Renal pelvis (tissue), 4 donors: Measurements from ENCODE around the gene CYP2W1. TPM values are rescaled to one million over a fixed set of nuclear protein-coding genes. Genes with fewer than 3 reads are reported as not detected.

Experiments used
- DNase-seq: peaks from one replicate; pipeline ENCODE4 v3.0.0-alpha.2; 2013
- polyA plus RNA-seq, 3 donors: library from polyadenylated mRNA; unstranded; fragments of 120-200 nt; gene quantifications; one replicate each; pipeline ENCODE4 v1.2.1, GENCODE V29; 2013; ENCODE audit not compliant: insufficient read length in 3 of 3

CYP2W1 gene
- polyA plus RNA-seq, 3 donors, result 3.3 to 4.3 (median 3.3) TPM

DNA sequence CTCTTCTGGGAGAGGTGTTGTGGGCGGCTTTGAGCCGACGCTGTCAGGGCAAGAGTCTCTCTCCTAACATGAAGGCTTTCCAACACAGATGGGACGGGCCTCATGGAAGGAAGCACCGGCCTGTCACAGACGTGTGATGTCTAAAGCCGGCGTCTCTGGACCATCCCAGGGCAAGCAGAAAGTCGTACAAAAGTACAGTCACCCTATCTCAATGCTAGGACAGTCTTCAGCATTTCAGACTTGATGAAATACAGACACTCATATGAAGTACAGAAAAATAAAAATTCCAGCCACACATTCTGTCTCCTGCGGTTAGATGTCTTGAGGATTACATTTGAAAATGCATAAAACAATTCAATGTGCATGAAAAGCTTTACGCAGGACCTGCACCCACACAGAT is 30.6 kb downstream of the CYP2W1 start:
- DNase-seq, result no peak

DNA sequence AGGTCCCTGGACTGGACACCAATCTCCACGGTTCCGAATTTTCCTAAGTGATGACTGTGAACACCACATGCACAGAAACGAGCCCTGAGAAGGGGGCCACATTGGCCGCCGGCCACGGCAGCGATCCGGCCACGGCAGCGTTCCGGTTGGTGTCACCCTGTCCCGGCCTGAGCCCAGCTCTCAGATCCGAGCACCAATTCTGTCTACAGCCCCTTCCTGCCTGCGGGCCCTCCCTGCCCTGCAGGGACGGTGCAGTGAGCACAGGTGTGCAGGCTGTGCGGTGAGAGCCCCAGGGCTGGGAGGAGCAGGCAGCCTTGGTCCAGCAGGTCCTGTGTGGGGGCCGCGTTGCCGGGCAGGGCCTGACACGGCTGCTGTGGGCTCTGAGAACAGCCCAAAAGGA is 31.7 kb downstream of the CYP2W1 start:
- DNase-seq, result no peak

DNA sequence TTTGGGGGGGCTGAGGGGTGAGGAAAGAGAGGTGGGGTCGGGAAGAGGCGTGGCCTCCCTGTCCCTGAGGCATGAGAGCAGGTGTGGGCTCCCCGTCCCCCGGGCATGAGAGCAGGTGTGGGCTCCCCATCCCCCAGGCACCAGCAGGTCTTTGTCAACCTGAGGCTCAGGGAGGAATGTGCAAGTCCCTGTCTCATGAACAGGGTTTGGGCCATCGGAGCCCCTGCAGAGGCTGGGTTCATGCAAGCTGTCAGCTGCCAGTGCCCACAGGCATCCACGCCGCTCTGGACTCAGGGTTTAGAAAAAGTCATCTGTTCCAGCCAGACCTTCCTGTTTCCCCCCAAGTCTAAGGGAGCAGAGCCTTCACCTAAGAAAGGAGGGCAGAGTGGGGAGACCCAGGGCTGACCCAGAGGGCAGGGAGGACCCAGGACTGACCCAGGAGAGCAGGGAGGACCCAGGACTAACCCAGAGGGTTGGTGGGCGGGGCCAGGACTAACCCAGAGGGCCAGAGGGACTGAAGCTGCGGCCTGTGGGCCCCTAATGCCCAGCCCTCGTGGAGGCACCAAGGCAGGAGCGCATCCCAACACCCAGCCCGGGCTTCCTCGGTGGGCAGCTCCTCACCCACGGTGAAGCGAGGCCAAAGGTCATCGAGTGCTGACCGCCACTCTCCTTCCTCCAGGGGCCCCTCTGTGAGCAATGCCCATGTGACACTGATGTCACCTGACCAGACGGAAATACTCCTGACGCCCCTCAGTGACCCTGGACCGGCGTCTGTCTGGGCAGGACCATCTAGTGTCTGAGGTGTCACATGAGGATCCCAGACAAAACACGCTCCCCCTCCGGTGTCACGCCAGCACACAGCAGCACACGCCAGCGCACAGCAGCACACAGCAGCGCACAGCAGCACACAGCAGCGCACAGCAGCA is 32.5 kb downstream of the CYP2W1 start:
- no peak for DNase-seq

DNA sequence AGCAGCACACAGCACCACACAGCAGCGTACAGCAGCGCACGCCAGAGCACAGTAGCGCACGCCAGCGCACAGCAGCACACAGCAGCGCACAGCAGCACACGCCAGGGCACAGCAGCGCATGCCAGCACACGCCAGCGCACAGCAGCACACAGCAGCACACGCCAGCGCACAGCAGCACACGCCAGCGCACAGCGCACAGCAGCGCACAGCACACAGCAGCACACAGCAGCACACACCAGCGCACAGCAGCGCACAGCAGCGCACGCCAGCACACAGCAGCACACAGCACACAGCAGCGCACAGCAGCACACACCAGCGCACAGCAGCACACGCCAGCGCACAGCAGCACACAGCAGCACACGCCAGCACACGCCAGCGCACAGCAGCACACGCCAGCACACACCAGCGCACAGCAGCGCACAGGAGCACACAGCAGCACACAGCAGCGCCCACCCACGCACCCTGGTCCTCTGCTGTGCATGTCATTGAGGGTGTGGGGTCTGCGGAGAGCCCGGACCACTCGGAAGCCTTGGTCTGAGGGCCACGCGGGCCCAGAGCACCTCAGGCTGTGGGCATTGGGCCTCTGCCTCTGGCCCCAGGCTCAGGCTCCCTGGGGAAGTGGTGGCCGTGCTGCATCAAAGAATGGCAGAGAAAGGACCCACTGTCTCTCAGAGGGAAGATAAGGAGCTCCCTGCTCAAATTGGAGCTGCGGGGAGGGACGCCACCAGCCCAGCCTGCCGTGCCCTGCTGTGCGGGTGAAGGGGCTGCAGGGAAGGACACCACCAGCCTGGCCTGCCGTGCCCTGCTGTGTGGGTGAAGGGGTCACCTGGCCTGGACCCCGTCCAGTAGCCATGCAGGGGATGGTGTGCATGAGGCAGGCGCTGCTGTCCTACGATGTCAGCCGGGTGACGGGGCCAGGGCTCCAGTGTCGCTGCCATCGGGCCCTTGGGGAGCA is 33.9 kb downstream of the CYP2W1 start:
- no peak for DNase-seq

DNA sequence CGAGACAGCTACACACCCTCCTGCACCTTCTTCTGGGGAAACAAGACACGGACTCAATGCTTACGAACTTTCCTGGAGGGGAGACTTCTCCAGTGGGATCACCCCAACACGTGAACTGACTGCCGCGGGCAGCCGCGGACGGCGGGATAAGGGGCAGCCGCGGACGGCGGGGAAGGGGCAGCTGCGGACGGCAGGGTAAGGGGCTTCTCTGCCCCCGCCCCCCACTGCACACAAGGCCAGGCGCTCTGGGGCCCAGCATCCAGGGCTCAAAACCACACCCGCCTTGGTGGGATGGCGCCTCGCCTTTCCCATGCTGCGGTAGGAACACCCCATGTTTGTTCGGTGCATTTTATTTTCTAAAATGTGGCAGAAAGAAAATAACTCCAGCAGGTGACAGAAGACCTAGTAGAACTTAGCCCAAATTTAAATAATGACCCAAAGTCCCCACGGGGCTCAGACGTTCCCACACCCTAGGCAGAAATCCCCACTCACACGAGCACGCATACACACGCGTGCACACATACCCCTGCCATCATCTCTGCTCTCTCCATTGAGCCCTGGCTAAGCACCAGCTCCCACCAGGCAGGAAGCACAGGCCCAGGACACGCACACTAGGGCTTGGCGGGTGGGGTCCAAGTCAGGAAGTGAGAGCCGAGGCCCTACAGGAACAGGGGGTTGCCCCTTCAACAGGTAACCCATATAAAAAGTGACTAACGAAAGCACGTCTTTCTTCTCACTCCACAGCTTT is 34.8 kb downstream of the CYP2W1 start:
- DNase-seq, result no peak

DNA sequence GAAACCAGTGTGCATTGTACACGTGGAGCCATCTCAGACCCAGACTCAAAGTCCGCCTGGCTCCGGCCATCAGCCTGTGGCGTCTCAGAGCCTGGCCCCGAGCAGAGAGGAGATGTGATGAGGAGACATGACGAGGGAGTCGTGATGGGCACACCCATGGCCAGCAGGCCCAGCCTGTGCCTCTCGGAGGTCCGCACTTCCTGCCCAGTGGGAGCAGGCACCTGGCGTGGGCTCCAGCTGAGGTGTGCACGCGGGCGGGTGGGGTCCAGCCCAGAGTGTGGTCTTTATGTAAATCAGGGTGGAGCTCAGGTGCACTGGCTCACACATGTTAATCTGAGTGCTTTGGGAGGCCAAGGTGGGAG is 35.3 kb downstream of the CYP2W1 start:
- no peak for DNase-seq

DNA sequence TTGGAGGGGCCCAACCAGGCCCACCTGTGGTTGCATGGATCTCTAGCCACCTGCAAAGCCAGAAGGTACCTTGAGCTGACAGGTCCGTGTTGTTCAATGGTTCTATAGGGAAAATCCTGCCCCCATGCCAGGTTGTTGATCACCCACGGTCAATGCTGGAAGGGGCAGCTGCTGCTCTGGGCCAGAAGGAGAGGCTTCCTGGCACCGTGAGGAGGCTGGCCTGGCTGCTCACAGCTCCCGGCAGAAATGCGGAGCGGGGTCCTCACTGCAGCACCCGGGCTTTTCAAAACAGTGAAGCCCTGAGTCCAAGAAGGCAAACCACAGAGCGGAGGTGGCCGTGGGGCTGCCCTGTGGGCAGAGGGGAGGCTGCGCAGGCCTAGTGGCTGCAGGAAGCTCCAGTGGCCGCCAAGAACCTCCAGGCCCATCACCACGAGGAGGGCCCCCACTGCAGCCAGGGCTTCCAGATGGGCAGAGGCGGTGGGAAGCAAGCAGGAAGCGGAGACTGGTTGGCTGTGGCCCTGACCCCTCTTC is 36.3 kb downstream of the CYP2W1 start:
- no peak for DNase-seq

DNA sequence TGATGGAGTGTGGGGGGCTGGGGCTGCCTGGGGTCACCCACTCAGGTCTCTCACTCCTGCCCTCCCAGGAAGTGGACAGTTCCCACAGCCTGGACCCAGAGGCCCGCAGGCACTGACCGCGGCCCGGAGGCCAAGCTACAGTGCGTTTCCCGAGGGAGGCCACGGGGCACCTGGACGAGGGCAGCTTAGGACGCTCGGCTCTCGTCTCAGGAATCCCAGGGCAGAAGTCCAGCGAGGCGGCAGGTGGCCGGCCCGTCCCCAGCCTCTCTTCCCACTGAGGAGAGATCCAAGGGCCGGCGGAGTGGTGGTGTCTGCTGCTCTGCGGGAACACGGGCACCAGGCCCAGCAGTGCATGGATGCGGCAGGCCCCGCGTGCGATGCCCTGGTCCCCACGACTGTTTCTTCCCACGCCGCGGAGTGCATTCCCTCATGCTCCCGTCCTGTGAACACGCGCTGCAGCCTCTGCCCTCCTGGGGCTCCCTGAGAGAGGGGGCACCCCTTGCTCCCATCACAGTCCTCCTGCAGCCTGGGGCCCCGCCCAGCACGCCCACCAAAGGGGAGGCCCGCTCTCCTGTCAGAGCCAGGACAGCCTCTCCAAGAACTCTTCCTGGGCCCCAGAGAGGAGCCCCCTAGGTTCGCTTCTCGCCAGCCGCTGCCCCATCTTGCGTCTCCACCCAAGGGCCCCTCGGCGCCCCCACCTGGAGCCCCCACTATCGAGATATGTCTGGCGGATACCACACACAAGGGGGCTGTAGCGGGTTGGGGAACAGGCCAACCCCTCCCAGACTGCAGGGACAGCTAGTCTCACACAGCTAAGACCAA is 37.0 kb downstream of the CYP2W1 start:
- no peak for DNase-seq

DNA sequence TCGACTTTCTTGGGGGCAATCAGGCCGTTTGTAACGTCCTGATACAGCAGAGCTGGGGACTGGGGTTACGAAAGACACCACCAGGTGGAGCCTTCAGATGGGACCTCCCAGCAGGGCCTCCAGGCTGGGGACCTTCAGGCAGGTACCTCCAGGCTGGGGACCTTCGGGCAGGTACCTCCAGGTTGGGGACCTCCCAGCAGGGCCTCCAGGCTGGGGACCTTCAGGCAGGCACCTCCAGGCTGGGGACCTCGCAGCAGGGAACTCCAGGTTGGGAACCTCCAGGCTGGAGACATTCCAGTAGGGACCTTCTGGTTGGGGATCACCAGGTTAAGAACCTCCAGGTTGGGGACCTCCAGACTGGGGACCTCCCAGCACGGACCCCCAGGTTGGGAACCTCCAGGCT is 37.9 kb downstream of the CYP2W1 start:
- no peak for DNase-seq

DNA sequence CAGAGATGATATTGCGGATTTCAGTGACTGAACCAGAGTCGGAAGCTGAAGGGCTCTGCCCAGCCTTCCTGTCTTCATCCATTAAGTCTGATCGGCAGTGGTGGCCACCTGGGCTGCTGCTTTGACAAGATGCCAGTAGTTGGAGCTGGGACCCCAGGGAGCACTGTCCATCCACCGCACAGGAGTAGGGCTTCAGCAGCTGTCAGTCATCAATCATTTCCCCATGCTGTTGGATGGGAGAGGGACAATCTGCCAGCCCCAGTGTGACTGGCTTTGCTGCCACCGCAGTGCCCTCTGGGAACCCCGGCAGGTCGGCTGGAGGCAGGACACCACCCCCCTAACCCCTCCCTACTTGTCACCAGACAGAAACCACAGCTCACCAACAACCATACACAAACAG is 38.4 kb downstream of the CYP2W1 start:
- DNase-seq, result no peak

DNA sequence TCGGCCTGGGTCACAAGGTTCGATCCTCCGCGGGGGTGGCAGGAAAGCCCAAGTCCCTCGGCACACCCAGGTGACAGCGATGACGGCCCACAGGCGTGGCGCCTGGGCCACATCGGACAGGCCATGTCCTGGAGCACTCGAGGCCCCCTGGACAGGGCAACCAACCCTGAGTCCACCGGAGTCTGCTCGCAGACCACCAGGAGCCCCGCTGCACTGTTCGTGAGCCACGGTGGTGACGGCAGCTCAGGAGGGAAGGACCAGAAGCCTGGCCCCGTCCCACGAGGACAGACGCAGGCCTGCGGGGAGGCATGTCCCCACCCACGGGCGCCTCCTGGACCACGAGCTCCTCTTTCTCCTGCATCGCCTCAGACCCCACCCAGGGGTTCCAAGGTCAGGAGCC is 39.0 kb downstream of the CYP2W1 start:
- no peak for DNase-seq

DNA sequence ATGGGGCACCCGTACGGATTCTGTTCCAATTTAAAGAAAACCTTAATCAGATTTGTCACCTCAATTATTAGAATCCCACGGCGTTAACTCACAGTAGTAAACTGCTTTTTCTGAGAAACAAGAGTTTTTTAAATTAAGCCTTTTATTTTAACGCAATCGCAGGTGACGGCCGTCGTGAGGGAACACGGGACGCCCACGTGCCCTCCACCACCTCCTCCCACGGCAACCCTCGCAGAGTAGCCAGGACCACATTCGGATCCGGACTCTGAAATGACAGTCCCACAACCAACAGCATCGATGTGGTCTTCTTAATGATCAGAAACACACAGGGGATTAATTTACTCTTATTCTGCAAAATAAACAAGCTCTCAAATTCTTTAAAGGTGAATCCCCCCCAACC is 39.4 kb downstream of the CYP2W1 start:
- no peak for DNase-seq

DNA sequence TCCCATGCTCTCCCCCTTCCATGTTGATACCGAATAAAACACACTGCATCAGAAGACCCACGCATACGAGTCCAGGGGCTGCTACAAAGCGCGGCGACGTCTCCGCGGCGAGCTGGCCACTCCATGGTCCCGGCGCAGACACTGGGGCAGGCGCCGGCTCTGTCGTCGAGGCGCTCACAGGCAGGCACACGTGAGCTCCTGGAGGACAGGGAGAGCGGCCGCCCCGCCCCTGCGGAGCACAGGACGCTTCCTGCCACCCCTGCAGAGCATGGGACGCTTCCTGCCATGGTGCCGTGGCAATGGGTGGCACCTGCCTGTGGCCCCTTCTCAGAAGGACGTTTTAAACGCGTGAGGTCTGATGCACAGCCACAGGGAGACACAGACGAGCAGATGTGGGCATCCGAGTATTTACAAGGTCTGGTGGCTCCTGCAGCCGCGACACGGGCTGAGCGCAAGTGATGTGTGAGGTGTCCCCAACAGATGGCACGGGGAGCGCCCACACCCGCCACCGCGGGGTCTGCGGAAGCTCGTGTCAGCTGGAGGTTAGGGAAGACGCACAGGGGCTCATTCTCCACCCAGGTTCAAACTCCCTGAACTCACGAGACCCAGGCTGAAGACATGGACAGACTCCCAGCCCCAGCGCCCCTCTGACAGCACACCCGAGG is 40.0 kb downstream of the CYP2W1 start:
- no peak for DNase-seq

DNA sequence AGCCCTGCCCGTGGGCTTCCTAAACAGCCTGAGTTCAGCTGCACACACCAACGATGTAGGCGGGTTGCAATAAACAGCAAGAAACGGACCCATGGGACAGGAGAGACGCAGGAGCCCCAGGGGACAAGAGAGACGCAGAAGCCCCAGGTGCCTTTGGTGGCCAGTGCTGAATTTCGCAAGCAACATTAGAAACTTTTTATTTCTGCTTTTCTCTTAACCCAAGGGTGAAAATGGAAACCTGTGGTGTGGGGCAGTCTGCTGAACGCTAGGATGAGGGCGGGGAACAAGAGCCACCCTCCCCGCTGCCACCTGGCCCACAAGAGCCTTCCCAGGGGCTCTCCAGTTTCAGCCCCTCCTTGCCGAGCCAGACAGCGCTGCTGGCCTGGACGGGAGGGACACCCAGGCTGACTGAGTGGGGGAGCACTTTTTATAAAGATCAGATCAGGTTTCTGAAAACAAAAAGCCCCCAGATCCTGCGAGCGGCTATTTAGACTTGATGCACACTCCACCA is 41.4 kb downstream of the CYP2W1 start:
- peak; percentile 64 for DNase-seq

DNA sequence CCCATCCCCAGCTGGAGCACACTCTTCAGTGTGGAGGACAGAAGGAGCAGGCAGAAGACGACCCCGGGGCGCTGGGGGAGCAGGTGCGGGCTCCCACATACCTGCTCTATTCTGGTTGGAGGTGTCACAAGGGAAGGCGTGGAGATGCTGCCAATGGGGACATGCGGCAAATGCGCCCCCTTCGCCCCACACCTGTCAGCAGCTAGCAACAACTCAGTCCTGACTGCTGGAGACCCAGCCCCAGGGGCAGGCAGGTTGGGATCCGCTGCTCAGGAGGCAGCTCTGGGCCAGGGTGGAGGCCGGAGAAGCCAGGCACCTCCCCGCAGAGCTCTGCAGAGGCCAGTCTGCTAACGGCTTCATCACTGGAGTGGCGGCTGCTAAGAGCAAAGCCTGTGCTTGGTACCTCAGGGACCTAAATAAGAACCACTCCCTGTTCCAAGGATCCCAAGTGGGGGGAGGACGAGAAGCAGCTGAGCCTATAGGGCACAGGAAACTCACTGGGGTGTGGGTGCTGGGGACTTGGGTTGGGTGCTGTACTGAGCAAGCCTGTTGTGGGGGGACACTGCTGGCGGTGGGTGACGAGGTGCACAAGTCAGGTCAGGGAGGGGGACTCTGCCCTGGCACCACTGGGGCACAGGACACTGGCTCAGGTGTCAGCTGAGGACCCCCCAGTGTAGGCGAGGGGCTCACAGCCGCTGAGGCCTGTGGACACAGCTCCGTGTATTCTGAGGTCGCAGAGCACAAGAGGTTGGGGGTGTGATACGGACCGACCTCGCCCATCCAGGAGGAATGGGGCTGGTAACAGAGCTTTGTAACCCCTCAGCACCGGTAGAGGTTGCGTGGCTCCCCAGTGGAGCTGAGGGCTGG is 42.1 kb downstream of the CYP2W1 start:
- no peak for DNase-seq

DNA sequence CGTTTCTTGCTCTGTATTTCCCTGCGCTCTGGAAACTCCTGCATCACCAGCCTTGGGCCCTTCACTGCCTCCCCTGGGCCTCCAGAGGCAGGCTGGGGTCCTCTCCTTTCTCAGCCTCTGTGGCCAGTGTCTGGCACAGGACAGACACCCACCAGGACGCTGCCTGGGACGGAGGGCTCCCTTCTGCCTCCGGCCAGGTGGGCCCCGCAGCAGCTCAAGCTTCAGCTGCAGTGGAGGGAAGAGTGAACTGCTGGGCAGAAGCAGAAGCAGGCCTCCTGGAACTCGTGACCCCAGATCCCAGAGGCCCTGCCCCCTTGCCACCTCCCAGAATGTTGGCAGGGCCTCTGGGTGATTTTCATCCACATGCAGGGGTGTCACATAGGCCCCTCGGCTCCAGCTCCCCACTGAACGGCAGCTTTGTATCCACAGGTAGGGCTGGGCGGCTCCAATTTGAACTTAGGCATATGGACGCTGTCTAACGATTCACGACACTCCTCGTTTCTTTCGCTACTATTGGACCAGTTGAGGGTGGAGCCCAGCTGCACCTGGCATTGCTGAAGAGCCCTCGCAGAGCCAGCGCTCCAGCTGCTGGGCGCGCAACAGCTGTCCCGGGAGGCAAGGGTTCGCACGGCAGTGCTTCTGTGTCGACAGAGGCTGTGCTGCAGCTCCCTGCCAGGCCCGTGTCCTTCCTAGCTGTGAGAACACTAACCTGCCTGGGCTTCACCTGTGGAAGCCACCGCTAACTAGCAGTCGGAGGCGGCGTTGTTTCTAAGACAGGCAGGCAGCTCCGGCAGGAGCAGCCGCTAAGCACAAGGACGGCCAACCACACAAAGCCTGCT is 43.0 kb downstream of the CYP2W1 start:
- DNase-seq, result no peak

DNA sequence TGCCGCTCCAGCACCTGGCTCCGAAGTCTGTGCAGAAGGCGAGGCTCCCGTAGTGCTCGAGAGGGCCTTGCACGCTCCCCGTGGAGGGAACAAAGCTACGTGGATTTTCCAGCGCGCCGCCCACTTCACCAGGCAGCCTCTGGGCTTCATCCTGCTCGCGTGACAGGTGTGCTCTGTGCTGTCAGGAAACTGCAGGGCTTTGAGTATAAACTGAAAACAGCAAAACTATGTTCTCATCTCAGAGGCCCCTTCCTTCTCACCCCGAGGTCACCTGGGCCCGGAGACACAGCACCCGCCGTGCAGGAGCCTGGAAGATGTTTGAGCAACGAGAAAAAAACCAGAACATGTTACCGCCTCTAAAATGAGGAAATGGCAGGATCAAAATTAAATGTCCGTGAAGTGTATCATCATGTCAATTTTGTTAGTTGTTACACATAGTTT is 43.8 kb downstream of the CYP2W1 start:
- no peak for DNase-seq
